ENCODE results near the gene RNU6-7.

- TF ChIP-seq CTCF (conservative IDR thresholded peaks at IDR 0.05 in 1 of 2, IDR thresholded peaks at IDR 0.05 in 1 of 2; ENCODE audit: low read depth in 1 of 2, low read length in 2 of 2) (no peak), EZH2 (IDR thresholded peaks at IDR 0.05; ENCODE audit: low read length, missing control alignments) (no peak)
Observed at GRCh38 chr14:32208490-32208889, 6.6 kb downstream of the RNU6-7 start.

Data from fibroblast of lung (primary cell).